ENCODE measurements around the gene ETHE1.

The ETHE1 gene, protein sequence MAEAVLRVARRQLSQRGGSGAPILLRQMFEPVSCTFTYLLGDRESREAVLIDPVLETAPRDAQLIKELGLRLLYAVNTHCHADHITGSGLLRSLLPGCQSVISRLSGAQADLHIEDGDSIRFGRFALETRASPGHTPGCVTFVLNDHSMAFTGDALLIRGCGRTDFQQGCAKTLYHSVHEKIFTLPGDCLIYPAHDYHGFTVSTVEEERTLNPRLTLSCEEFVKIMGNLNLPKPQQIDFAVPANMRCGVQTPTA

DNA sequence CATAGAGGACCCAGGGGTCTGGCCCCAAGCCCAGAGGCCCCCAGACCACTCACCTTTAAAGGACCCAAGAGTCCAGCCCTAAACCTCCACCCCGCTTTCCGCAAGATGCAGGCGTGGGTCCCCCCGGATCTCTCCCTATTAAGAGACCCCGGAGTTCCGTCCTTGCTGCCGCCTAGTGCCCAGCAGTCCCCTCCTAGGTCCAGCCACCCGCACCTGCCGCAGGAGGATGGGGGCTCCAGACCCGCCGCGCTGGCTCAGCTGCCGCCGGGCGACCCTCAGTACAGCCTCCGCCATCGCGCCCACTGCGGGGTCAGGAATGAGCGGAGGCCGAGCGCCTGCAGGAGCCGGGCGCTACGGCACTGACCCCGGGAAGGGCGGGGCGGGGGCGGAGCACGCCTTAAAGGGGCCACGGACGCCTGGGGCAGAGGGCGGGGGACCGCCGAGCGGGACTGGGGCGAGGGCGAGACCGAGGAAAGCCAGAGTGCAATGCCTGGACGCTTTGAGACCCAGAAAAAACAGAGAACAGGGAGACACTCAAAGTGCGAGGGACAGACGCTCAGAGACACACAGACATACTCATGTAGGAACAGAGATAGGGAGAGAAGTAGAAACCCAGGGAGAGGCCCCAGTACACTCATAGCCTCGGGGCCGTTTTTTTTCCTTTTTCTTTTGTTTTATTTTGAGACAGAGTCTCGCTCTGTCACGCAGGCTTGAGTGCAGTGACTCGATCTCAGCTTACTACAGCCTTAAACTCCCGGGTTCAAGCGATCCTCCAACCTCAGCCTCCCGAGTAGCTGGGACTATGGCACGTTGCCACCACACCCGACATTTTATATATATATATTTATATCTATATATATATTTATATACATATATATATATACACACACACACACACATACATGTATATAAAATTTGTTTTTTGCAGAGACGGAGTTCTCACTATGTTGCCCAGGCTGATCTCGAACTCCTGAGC is at the start of gene ETHE1:
Gene ETHE1, minus strand, starts transcription at position 318 of the 976 bp plus-strand sequence. Its CDS starts 24 bp downstream, at position 294.
- TF ChIP-seq, protein P1, sequence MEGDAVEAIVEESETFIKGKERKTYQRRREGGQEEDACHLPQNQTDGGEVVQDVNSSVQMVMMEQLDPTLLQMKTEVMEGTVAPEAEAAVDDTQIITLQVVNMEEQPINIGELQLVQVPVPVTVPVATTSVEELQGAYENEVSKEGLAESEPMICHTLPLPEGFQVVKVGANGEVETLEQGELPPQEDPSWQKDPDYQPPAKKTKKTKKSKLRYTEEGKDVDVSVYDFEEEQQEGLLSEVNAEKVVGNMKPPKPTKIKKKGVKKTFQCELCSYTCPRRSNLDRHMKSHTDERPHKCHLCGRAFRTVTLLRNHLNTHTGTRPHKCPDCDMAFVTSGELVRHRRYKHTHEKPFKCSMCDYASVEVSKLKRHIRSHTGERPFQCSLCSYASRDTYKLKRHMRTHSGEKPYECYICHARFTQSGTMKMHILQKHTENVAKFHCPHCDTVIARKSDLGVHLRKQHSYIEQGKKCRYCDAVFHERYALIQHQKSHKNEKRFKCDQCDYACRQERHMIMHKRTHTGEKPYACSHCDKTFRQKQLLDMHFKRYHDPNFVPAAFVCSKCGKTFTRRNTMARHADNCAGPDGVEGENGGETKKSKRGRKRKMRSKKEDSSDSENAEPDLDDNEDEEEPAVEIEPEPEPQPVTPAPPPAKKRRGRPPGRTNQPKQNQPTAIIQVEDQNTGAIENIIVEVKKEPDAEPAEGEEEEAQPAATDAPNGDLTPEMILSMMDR (IDR thresholded peaks at IDR 0.05; ENCODE audit: extremely low read depth, missing control alignments) = no peak
- DNase-seq (ENCODE audit: low spot score) = peak; percentile 88

DNA sequence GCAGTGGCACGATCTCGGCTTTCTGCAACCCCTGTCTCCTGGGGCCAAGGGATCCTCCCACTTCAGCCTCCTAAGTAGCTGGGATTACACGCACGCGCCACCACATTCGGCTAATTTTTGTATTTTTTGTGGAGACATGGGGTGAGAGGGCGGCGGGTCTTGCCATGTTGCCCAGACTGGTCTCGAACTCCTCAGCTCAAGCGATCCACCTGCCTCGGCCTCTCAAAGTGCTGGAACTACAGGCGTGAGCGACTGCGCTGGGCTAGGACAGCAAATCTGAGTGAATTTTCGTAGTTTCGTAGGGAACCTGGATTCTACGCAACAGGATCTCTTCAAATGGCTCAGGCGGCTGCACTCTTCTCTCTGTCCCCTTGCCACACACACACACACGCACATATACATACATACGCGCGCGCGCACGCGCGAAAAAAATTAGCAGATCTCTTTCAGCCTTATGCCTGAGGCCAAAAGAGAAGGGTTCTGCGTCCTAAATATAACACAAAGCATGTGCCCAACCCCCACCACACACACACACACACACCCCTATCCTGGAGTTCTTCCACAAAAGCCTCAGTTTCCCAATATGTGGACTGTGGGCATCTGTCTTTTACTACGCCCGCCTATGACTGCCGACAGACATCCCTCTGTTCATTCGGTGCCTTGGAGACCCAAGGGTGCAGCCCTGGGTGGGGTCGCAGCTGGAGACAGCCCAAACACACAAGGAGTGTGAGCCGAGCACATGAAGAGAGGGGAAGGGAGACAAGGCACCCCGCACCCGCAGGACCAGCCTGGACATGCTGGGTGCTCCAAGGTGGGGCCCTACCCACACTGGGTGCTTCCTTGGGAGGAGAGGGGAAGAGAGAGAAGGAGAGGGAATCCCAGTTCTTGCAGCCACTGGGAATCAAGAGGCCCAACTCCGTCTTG is 49.2 kb upstream of the ETHE1 start:
- DNase-seq (ENCODE audit: low spot score) = no peak
- TF ChIP-seq, protein P1 (IDR thresholded peaks at IDR 0.05; ENCODE audit: extremely low read depth, missing control alignments) = no peak

DNA sequence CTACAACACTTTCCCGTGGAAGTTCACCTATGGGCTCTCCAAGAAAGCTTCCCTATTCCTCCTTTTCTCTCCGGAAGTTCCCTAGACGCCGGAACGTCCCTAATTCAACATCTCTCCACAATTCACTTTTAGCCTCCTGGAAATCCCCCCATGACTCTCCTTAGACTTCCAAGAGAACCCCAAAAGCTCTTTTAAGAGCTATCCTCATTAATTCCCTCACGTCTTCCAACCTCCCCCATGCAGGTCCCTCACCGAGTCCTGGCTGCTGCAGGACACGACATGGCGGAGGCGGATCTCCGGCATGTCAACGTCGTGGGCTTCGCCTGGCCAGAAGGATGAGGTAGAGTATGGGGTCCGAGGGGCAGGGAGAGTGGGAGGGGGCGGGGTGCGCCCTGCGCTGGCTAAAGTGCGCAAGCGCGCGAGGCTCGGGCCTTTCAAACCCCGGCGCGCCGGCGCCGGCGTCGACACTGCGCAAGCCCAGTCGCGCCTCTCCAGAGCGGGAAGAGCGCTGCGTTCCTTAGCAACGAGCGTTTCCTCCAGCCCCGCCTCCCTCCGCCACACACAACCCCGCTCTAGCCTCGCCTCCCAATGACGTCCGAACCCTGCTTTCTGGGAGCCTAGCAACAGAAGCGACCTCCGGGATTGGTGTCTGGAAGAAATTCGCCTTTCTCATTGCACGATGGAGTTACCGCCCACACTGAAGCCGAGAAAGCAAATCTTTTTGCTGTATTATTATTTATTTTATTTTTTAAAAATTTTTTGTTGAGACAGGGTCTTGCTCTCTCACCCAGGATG is 48.4 kb upstream of the ETHE1 start, which contains the start of the genes PINLYP and XRCC1:
Gene PINLYP, plus strand, starts transcription at position 646 of the 795 bp plus-strand sequence. CDS start 1,391 bp downstream, outside the sequence.
Gene XRCC1, minus strand, starts transcription at position 372 of the 795 bp plus-strand sequence. Its CDS starts 69 bp downstream, at position 303.
- TF ChIP-seq, protein P1 (IDR thresholded peaks at IDR 0.05; ENCODE audit: extremely low read depth, missing control alignments) = no peak
- DNase-seq (ENCODE audit: low spot score) = peak; percentile 96

DNA sequence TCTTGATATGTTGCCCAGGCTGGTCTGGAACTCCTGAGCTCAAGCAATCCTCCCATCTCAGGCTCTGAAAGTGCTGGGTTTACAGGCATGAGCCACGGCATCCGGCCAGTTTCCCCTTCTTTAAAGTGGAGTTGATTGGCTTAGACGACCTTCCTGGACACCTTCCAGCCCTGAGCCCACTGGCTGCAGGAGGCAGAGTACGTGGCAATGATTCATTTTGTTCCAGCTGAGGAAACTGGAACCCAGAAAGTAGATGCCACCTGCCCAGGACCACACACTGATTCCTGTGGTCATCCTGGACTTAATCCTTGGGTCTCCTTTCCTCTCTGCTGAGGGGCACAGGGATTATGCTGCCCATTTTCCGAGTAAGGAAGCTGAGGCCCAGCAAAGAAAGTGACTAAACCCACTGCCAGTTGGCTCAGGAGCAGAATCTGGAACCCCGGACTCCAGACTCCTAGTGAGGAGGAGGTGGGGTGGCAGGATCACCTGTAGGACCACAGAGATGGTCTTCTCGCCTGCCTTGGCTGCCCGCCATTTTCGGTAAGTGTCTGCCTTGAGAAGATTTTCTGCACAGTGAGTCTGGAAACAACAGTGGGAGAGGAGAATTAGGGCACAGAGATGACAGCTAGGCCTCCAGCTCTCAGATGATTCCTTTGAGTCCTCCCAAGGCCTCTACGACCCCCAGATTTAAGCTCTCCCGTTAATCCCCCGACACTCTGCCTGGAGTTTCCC is 47.6 kb upstream of the ETHE1 start:
- TF ChIP-seq, protein P1 (IDR thresholded peaks at IDR 0.05; ENCODE audit: extremely low read depth, missing control alignments) = no peak
- no peak for DNase-seq (ENCODE audit: low spot score)

DNA sequence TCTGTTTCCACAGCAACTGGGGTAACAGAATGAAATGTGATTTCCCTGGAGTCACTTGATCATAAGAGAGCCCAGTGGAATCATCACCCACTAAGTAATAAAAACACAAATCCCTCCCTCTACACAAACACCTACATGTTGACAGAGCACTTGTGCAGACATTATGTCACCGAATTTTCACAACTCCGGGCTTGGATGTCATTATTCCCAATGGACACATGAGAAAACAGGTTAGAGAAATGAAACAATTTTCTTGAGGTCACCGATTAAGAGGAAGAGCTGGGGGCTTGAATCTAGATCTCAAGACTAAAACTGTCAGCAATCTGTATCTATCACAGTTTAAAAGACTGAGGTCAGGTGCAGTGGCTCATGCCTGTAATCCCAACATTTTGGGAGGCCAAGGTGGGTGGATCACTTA is 45.2 kb upstream of the ETHE1 start:
- TF ChIP-seq, protein P1 (IDR thresholded peaks at IDR 0.05; ENCODE audit: extremely low read depth, missing control alignments) = no peak
- no peak for DNase-seq (ENCODE audit: low spot score)

Measured in GM20000 (cell line).